Measurements from ENCODE around the gene PHLDA3.

DNA sequence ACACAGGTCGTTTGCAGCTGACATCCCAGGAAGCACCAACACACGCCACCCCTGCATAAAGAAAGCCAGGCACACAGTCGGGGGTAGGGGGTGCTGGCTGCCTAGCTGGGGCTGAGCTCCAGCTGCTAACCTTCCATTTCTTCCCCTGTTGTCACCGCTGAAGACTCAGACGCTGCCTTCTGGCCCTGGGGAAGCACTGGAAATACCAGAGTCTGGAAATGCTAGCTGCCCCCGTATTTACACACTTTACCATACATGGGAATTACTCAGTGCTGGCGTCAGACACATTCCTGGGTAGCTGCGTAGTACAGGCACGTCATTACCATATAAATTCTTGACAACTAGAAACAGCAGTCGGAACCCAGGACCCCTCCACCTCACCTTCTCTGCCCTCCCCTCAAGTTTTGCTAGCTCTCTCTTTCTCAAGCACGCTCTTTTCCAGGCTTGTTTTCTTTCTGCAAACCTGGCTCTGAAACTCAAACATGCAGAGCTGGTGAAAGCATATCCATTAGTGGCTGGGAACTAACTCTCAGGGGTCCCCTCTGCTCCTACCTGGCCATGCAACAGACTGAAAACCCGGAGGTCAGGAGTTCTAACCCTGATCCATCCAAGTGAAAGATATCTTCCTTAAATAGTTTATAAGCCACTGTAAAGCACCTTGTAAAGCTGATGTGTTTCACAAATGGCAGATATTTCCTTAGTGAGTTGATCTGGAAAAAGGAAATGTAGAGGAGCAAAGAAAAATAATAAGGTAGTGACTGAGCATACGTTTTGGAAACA, 34.6 kb upstream of the PHLDA3 start:
- TF ChIP-seq, protein P1, sequence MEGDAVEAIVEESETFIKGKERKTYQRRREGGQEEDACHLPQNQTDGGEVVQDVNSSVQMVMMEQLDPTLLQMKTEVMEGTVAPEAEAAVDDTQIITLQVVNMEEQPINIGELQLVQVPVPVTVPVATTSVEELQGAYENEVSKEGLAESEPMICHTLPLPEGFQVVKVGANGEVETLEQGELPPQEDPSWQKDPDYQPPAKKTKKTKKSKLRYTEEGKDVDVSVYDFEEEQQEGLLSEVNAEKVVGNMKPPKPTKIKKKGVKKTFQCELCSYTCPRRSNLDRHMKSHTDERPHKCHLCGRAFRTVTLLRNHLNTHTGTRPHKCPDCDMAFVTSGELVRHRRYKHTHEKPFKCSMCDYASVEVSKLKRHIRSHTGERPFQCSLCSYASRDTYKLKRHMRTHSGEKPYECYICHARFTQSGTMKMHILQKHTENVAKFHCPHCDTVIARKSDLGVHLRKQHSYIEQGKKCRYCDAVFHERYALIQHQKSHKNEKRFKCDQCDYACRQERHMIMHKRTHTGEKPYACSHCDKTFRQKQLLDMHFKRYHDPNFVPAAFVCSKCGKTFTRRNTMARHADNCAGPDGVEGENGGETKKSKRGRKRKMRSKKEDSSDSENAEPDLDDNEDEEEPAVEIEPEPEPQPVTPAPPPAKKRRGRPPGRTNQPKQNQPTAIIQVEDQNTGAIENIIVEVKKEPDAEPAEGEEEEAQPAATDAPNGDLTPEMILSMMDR (conservative IDR thresholded peaks at IDR 0.05 in 1 of 2, IDR thresholded peaks at IDR 0.05 in 1 of 2; ENCODE audit: low read depth in 1 of 2, low read length in 2 of 2), result no peak
- no peak for TF ChIP-seq EZH2 (IDR thresholded peaks at IDR 0.05; ENCODE audit: low read length, missing control alignments)

All from fibroblast of lung (primary cell).